ENCODE results near the gene CDH4.

The CDH4 gene

DNA sequence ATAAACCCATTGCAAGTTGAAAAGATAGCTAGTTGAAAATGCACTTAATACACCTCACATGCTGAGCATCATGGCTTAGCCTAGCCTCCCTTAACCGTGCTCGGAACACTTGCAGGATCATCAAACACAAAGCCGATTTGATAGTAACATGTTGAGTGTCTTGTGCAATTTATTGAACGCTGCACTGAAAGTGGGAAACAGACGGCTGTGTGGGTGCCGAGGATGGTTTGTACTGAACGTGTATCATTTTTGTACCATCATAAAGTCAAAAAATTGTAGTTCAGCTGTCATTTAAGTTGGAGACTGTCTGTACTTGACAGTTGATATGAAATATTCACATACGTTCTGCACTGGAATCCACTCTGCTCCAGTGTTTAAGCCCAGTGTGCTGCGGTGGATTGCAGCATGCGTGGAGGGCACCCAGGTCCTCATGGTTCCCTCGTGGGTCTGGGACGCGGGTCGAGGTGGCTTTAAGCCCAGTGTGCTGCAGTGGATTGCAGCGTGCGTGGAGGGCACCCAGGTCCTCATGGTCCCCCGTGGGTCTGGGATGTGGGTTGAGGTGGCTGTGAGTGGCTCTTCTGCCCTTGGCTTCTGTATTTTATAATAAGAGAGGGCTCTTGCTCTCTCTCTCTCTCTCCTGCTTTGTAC is 77.0 kb downstream of the CDH4 start:
- no peak for DNase-seq (ENCODE audit: low read depth)

DNA sequence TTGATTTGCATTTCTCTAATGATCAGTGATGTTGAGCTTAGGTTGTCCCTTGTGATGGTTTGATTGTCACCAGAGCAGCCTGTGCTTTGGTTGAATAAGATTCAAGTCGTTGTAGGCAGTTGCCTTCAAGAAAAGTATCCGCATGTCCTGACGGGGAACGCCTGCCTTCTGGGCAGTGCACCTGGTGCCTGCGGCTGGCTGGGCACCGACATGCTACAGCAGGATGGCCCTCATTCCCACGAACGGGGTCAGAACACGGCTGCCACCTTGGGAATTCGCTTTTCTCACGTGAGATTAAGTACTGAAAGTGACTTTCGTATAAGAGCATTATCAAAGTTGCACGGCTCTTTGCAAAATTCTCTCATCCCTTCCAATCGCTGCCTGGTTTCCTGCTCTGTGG is 78.4 kb downstream of the CDH4 start:
- DNase-seq (ENCODE audit: low read depth): no peak

DNA sequence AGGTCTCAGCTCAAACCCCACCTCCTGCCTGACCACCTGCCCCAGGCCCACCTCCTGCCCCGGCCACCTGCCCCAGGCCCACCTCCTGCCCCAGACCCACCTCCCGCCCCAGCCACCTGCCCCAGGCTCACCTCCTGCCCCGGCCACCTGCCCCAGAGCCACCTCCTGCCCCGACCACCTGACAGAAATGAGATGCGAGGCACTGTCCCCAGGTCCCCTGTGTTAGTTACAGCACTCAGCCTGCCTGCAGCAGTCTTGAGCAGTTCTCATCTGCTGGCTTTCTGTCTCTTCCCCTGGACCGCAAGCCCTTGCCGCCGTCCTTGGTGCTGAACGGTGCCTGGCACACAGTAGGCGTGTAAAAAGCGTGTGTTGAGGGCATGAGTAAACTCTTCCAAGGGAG is 79.5 kb downstream of the CDH4 start:
- no peak for DNase-seq (ENCODE audit: low read depth)

DNA sequence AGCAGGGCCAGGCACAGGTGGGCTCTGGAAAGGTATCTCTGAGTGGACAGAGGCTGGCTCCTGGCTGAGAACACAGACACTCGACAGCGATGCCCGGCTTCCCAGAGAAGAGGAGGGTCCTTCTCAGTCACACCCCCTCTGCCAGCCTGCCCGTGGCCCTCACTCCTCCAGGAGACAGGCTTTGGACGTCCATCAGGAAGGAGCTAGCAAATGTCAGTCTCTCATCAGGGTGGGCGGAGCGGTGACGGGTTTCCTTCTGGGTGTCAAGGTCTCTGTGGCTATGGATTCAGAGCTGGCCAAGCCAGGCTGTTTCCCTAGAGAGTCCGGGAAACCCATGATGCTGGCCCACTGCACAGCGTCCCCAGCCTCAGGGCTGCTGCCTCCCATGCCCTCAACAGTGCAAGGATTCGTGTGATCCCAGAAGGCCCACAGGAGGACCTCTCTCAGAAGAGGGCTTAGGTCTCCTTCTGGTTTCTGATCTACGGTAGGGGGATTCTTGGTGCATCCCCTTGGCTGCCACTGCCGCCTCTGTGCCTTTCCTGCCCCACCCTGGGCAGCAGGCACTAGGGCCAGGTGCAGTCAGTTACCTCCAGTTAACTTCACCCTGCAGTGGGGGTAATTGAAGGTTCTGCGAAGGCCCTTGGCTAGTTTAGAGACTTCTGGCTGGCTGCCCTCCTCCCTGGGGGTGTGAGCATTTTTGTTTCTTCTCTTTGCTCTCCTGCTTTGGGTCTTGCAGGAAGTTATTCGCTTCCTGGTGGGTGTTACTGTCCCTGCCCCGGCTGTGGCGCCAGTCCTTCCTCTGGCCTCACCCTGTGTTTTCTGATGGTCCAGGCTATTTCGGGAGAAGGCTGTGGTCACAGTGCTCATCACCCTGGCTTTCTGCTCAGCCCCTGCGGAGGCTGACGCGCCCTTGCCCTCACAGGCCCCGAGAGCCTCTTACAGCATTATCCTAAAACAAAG is 80.2 kb downstream of the CDH4 start:
- no peak for DNase-seq (ENCODE audit: low read depth)

DNA sequence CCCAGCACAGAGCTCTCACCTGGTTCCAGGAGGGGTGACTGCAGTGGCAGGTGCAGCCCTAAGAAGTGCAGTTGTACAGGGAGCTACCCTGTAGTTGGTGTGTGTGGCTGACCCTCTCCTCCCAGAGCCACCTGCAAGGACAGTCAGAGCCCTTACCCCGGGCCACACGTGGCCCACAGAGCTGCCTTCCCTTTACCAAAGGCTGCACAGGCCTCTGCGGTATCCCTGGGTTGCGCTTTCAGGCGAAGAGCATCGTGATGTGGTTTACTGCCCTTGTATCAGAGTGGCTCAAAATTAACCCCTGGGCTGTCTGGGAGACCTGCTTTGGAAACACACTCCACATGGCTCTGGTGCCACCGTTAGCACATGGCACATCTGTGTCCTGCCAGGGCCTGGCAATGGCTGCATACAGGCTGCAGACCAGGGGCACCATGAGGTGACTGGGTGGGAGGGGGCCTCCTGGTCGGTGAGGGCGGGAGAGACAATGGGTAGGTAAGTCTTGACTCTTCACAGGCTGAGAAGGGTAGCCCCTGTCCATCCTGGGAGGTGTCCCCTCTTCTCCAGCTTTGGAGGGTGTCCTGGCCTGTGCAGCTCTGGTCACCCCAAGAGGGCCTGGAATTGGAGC is 81.5 kb downstream of the CDH4 start:
- DNase-seq (ENCODE audit: low read depth): no peak

DNA sequence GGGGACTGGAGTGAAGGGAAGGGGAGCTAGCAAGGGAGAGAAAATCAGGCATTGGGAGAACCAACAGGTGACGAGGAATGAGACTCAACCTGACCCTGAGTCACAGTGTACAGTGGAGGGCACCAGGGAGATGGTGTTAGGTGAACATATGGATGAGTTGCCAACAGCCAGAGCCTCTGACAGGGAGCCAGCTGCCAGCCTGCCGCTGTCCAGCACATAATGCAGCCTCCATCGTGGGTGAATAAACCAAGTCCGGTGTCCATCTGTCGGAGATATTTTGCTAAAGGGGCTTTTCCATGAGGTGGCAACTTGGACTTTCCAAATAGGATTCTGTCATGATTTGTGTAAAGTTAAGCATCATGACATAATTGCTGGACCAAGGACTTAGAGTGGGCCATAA is 88.1 kb downstream of the CDH4 start:
- DNase-seq (ENCODE audit: low read depth): no peak

DNA sequence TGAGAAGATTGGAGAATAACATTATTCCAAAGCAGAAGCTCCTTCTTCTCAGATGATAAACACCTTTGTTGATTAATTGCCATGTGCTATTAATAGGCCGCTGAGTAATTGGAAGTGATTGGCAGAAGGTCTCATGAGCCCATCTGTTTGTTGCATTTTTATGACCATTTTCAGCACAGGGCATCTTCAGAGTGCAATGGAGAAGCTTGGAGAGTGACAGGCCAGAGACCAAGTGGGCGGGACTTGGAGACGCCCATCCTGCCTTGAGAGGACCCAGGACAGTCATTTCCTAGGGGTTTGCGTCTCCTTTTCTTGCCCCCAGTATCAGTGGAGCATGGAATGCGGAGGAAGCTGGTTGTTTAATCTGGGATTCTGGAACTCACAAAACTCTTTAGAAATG is 89.5 kb downstream of the CDH4 start:
- DNase-seq (ENCODE audit: low read depth): no peak

DNA sequence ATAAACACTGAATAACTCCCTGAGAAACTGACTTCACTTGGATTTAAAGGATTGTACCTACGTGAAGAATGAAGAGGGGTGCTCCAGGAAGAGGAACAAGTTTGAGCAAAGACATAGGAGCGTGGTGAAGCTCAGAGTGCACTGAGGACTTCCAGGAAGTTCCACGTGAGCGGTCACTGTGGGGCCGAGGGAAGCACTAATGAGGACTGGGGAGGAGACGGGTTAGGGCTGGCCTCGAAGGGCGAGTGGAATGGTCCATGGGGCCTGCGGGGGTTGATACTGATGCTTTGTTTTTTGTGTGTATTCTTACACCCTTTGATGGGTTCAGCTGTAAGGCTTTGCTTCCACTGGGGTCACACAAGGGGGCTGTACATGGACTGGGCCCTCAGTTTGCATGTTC is 91.9 kb downstream of the CDH4 start:
- no peak for DNase-seq (ENCODE audit: low read depth)

DNA sequence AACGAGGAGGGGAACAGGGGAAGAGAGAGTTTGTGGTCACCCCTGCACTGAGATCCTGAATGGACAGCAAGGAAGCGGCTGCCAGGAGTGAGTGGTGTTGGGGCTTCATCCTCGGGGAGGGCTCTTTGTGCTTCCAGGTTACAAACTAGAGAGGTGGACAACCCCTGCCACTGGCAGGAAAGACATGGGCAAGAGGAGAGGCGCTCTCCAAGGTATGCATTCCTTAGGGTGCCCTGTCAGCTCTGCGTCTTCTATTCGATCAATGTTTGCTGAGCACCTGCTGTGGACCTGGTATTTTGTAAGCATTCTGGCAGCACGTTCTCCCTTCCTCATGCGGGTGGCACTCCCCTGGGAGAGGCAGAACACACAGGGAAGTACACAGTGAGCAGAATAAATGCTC is 93.6 kb downstream of the CDH4 start:
- DNase-seq (ENCODE audit: low read depth): no peak

DNA sequence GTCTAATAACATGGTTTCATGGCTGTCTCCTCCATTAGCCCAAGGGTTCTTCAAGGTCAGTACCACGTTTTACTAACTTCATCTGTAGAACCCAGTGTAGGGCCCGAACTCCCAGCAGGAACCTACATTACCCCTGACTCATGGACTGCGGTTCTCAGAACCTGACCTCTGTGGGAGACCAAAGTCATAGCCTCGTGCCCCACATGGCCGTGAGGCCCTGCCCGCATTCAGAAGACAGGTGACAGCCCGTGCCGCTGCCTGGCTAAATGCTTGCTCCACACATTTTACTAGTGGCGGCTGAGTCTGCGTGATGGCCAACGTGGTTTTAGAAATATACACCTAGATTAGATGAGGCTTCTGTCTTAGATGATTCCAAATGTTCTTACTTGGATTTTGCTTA is 94.9 kb downstream of the CDH4 start:
- DNase-seq (ENCODE audit: low read depth): no peak

DNA sequence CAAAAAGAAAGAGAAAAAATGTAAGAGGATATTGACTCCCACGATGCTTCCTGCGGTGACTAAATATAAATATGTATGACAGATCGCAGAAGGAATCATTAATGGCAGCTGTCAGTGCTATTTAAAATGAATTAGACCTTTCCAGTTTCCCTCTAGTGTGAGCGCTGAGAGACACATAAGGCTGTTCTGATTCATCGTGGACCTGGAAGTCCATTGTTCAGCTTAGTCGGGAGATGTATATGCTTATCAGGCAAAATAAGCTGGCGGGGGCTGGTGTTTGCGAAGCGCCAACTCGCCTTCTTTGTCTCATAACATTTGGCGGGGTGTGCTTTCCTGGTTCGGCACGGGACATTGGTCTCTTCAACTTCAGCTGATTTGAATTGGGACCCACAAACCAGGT is 95.4 kb downstream of the CDH4 start:
- DNase-seq (ENCODE audit: low read depth): no peak

DNA sequence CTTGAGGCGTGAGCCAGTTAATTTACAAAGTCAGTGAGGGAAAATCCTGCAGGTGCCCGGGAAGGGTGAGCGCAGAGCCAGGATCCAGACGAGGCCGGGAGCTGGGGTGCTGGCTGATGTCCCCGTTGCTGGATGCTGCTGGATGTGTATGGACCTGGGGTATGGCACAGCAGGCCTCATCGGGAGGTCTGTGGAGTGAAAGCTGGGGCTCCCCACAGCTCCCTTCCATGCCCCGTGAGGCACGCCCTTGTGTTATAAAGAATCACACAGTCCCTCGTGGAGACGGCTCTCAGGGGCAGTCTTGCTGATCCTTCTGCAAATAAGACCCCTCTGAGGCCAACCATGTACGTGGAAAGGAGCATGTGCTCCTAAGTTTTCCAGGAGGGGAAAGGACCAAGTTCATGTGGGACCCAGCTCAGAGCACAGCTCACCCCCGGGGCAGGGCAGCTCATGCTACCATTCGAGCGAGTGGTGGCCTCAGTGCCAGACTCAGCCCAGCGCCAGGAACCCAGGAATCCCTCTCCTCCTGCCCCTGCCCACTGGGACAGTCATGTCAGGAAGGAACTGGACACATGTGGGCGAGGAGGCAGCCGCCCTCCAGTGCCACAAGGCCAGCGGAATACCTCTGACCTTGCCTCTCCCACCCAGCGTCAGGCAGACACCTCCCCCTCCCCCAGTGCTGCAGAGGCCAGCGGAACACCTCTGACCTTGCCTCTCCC is 97.5 kb downstream of the CDH4 start:
- DNase-seq (ENCODE audit: low read depth): no peak

DNA sequence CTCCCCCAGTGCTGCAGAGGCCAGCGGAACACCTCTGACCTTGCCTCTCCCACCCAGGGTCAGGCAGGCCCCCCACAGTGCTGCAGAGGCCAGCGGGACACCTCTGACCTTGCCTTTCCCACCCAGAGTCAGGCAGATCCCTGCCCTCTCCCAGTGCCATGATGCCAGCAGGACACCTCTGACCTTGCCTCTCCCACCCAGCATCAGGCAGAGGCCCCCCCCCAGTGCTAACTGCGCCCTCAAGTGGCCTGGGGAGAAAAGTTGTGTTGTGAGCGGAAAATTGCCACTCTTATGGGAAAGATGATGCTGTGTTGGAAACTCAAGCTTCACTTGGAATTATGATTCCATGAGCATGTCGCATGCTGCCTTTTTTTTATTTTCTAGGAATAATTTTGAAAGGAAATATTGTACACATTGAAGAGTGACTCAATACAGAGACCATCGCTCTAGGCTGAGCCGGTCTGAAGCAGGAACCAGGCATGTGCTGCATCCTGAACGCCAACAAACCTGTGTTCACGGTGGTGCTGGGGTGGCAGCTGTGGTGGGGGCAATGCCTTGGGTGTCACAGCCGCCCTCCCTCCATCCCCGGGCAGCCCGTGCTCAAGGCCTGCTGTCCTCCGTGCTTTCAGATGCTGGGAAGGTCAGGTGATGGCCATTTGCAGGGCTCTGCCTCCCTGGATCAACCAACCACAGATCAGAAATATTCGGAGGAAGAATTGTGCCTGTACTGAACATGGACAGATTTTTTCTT is 98.6 kb downstream of the CDH4 start:
- DNase-seq (ENCODE audit: low read depth): no peak

DNA sequence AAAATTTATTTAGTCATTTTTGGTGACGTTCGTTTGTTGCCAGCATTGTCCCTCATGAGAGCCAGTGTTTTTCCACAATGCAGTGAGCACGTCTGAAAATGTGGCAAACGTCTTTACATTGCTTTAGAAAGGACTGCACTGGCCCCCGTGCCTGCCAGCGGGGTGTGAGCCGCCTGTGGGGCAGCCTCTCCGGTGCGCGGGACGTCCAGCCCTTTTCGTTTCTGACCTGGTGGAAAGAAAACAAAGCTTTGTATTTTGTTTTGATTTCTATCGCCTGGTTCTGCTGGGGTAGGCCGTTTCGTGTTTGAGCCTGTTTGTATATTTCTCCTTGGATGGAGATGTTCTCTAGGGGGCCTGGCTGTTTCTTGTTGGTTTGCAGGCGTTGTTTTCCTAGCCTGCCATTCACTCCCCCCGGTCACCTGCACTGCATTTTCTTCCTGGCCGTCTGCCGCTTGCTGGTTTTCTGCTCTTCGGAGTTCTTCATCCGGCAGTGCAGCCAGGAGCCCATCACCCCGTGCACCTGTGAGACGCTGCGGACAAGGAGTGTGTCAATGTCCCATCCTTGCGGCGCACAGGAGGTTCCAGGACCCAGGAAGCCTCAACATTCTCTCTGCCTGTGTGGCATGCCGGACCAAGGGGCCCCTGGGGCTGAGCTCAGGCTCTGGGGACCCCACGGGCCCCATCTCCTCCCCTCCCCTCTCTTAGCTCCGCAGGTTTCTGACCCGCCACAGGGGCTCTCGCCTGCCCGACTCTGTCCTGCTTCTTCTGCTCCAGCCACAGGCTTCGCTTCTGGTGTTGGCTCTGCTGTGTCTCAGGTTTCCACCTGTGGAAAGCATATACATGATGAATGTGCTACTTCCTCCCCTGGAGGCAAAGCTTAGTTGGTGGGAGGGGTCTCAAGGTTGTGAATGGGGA is 100.5 kb downstream of the CDH4 start:
- DNase-seq (ENCODE audit: low read depth): no peak

DNA sequence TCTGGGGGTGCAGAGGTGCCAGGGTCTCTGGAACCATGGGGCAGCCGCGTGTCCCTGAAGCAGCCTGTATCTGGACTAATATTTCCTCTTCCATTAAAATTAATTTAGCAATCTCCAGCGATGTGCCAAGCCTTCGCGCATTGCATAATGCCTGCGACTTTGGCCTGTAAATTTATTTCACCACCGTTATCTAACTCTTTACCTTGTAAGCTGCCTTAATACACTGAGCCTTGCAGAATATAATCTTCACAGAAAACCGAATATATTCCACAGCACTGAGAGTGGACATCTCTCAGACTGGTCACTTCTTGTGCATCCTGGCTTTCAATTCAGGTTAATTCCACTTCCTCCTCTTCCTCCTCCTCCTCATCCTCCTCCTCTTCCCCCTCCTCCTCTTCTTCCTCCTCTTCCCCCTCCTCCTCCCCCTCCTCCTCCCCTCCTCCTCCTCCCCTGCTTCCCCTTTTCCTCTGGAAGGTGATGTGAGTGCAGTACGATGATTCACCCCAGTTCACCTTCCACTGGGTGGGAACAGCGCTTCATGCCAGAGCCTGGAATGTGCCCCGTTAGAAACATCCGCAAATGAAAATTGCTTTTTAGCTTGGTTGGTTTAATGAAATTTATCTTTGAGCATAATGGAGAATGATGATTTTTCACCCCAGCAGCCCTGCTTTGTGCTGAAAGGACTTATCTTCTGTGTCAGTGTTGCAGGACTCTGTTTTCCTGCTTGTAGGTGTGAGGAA is 101.4 kb downstream of the CDH4 start:
- no peak for DNase-seq (ENCODE audit: low read depth)

DNA sequence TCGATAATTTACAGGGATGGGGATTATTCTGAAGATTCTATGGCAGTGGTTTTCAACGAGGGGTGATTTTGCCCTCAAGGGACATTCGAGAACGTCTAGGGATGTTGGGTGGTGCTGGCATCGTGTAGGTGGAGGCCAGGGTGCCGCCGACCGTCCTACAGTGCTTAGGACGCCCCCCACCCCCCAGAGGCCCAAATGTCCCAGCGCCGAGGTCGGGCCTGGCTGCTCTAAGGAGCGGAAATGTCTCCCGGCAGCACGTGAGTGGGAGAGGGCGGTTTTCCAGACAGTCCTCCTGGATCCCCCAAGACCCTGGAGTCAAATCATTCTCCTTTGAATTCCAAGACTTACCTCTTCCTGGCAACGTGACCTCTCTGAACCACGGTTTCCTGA is 101.9 kb downstream of the CDH4 start:
- DNase-seq (ENCODE audit: low read depth): no peak

DNA sequence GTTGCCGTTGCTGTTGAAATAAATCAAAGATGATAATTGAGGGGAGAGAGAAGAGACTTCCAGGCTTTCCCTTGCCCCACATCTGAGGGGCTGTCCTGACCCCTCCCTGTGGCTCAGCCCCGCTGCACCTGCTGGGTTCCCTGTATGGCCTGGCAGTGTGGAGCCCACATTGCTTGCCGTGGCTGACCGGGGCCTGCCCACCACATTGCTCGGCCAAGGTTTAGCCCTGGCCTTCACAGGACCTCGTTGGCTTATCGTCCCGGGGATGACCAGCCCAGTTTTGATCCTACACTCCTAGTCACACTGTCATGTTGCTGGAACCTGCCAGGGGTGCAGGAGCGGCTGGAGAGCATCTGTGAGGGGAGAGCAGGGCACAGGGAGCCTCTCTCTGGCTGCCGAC is 102.4 kb downstream of the CDH4 start:
- no peak for DNase-seq (ENCODE audit: low read depth)

DNA sequence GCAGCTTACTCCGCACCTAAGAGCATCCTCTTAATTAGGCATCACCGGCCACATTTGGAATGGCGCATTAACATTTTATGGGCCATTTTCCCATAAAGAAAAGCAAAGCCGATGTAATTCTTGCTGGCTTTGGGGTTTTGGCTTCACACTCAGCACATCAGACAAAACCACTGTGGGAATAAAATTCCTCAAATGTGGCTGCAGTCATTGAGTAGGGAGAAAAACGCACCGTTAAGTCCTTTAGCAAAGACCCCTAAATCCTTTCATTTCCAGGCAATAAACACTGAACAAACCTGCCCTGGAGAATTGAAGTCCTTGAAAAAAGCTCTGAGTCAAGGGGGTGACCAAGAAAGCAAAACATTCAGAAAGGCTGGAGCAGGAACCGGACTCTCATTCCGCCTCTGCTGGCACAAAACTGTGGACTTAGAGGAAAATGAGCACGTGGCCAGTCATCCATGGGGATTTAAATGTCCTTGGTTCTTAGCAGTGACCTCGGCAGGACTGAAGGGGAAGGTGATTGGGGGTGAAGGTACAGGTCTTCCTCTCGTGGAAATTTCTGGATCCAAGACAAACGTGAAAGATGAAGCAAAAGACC is 102.9 kb downstream of the CDH4 start:
- DNase-seq (ENCODE audit: low read depth): no peak

DNA sequence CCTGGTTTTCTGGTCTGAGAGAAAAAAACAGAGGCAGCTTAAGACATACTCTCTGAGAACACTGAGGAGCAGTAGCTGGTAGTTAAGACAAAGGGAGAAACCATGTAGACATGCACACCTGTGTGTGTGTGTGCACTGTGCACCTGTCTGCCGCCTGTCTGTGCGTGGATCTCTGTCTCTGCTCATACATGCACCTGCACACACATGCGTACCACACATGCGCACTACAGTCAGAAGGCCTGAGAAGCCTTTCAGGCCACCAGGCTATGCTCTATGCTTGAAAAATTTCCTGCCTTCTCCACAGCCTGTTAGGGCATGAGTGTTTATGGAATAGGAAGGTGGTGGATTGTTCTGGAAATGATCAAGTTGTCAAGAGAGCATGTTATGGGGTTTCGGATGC is 103.5 kb downstream of the CDH4 start:
- DNase-seq (ENCODE audit: low read depth): no peak

DNA sequence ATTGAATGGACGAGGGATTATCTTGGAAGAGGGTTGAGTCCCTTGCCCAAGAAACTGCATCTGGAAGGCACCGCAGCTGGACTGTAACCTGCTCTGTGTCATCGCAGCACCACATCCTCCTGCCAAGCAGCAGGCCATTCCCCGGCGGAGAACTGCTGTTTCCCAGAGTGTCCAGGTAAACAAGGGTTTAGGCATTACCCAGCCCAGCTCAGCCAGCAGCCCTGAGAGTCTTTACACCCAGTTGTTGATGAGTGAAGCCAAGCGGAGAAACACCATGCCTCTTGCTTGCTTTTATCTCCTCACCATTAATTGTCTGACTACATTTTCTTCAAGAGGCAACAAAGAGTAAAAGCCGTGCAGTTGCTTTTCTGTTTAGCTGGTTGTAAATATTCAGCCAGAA is 104.1 kb downstream of the CDH4 start:
- DNase-seq (ENCODE audit: low read depth): no peak

All from activated T-cell treated with anti-CD3 and anti-CD28 coated beads for 48 hours (primary cell).